Right lobe of liver (tissue), 4 donors: ENCODE measurements around the gene CARNS1.

Experiments
- POLR2A ChIP-seq: fragments of 450-650 bp; IDR thresholded peaks from one replicate; pipeline ENCODE4 v1.6.1; 2017; ENCODE audit warnings: antibody characterized with exemption, mild to moderate bottlenecking
- TF ChIP-seq, protein P1 (sequence below), 4 donors: fragments of 200-600 bp in 3 of 4; fragments of 450-650 bp in 1 of 4; IDR thresholded peaks; one replicate each; pipeline versions ENCODE4 v1.5.1 to v1.8.0; 2016 to 2022; ENCODE audit warnings: antibody characterized with exemption in 4 of 4, mild to moderate bottlenecking in 2 of 4
- donor health status: DM: no; HTN: no; CAD: no.
- donor health status: DM: no; HTN: no; CAD: no.
- donor health status: DM: no; HTN: yes; CAD: no.

DNA sequence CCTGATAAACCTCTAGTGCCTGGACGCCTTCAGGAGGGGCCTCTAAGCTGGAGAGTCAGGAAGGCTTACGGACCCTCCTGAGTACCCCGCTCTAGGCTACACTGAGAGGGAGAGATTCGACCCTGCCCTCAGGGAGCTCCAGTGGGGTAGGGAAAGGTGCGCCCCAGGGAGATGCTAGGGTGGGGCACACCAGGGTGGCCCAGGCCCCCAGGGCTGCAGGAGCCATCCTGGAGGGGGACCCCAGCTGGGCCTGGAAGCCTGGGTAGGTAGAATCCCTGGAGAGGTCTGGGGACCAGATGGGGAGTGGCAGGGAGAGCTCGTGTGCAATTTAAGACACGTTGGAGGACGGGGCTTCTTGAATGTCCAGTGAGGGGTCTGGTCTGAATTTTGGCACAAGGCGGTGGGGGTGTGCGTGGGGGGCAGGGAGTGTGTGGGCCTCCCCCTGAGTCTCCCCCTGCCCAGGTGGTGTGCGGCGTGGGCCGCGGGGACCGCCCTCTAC, 4.7 kb downstream of the CARNS1 start:
- TF ChIP-seq, protein P1, sequence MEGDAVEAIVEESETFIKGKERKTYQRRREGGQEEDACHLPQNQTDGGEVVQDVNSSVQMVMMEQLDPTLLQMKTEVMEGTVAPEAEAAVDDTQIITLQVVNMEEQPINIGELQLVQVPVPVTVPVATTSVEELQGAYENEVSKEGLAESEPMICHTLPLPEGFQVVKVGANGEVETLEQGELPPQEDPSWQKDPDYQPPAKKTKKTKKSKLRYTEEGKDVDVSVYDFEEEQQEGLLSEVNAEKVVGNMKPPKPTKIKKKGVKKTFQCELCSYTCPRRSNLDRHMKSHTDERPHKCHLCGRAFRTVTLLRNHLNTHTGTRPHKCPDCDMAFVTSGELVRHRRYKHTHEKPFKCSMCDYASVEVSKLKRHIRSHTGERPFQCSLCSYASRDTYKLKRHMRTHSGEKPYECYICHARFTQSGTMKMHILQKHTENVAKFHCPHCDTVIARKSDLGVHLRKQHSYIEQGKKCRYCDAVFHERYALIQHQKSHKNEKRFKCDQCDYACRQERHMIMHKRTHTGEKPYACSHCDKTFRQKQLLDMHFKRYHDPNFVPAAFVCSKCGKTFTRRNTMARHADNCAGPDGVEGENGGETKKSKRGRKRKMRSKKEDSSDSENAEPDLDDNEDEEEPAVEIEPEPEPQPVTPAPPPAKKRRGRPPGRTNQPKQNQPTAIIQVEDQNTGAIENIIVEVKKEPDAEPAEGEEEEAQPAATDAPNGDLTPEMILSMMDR (IDR thresholded peaks at IDR 0.05) = no peak
- no peak for TF ChIP-seq POLR2A
